Mononuclear cell (primary cell): ENCODE data around the gene DNAH11. TPM values are rescaled to one million over a fixed set of nuclear protein-coding genes. Genes with fewer than 3 reads are reported as not detected.
A peak's percentile ranks its signal among the peaks of the same experiment; 100 is the strongest.
"Not testable (repeated sequence)": the region's sequence is repeated elsewhere in the genome, so short reads cannot be mapped to it uniquely, and the experiment has no call there.

Experiments
- H3K27me3 ChIP-seq: 2 replicates; pipeline ENCODE4 v1.6.0; 2011; ENCODE audit warnings: low read length, control low read depth; ENCODE audit not compliant: insufficient read depth
- H3K4me1 ChIP-seq: 2 replicates; pipeline ENCODE4 v1.5.1; 2011; ENCODE audit warnings: mild to moderate bottlenecking, low read length, control low read depth; ENCODE audit not compliant: insufficient read depth
- H3K4me3 ChIP-seq: 2 replicates; pipeline ENCODE4 v1.5.1; 2011; ENCODE audit warnings: mild to moderate bottlenecking, low read length, moderate library complexity
- H3K9me3 ChIP-seq: 2 replicates; pipeline ENCODE4 v1.5.1; 2011; ENCODE audit warnings: low read depth, mild to moderate bottlenecking, control low read depth, low read length
- total RNA-seq: library from RNA; depleted of rRNA; stranded (reverse); fragments of >200 nt; gene quantifications from one replicate; pipeline ENCODE4 v1.2.3, GENCODE V29; 2012

DNAH11 gene
- total RNA-seq, 1 donor, result under 0.01 TPM

DNA sequence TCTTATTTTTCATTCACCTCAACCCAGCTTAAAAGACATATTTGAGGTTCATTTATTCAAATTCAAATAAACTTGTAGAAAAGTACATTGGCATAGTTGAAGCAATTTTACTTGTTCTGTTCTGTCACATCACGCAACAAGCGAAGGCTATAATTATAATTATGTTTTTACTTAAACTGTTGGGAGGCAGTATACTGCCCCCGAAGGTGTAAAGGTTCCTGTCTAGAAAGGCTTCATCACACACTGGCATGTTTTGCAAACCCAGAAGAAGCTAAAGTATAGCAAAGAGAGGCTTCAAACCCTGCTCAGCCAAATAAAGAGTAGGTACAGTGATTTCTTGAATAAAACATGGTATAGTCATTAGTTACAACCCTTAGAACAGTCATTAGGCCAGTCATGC lies 340.2 kb downstream of the DNAH11 start:
- H3K4me1 ChIP-seq, result no peaks in the 10 kb centered on the region
- no peak overlapping the region for H3K4me3 ChIP-seq
- H3K9me3 ChIP-seq, result no peaks in the 10 kb centered on the region
- no peaks in the 10 kb centered on the region for H3K27me3 ChIP-seq

DNA sequence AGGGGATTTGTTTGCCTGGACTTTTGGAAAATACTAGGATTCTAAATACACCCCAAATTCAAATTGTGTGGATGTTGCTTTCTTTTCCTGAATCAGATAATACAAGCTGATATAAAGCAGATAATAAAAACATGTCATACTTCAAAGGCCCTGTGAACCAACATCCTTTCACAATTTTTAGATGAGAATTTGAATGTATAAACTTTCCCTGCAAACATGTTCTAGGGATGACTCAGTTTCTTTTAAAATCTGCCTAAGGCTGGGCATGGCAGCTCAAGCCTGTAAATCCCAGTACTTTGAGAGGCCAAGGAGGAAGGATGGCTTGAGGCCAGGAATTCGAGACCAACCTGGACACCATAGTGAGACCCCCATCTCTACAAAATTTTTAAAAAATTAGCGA lies 340.7 kb downstream of the DNAH11 start:
- not testable (repeated sequence) for H3K27me3 ChIP-seq, H3K9me3 ChIP-seq, H3K4me1 ChIP-seq, H3K4me3 ChIP-seq

GRCh38 chr7:21884496-21884895 lies 341.7 kb downstream of the DNAH11 start:
- no peaks in the 10 kb centered on the region for H3K4me1 ChIP-seq
- H3K27me3 ChIP-seq, result no peaks in the 10 kb centered on the region
- no peaks in the 10 kb centered on the region for H3K9me3 ChIP-seq
- H3K4me3 ChIP-seq, result no peak overlapping the region

DNA sequence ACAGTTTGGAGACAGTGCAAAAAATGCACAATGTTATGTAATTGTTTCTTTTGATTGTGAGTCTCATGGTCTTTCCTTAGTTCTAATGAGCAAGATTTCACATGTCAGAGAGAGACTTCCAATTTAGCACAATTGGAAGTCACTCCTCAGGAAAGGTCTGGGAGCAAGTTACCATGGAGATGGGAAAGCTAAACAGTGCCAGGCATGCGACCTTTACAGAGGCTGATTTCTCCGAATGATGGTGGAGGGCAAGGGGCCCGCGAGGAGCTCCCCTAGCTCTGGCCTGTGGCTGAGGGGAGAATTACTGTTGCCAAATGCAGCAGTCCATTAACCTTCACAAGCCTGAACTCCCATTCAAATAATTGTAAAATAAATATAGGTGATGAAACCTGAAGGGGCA lies 343.6 kb downstream of the DNAH11 start:
- H3K4me3 ChIP-seq, result no peak overlapping the region
- no peaks in the 10 kb centered on the region for H3K9me3 ChIP-seq
- H3K27me3 ChIP-seq, result no peaks in the 10 kb centered on the region
- H3K4me1 ChIP-seq, result no peaks in the 10 kb centered on the region

DNA sequence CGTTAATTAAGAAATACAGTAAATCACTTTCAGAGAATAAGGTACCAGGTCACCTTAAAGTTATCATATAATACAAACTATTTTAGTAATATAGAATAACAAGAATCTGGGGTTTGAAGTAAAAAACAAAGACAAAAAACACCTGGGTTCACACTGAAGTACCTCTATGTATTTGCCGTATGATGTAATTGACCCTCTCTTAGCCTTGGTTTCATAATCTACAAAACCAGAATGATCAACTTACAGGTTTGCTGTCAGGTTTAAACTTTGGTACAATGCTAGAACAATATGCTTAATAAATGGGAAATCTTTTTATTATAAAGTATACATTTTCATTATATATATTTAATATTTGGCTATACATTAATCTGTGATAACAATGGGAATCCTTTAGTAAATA lies 344.5 kb downstream of the DNAH11 start:
- H3K27me3 ChIP-seq, result no peaks in the 10 kb centered on the region
- no peaks in the 10 kb centered on the region for H3K4me1 ChIP-seq
- no peak overlapping the region for H3K4me3 ChIP-seq
- H3K9me3 ChIP-seq, result no peaks in the 10 kb centered on the region

DNA sequence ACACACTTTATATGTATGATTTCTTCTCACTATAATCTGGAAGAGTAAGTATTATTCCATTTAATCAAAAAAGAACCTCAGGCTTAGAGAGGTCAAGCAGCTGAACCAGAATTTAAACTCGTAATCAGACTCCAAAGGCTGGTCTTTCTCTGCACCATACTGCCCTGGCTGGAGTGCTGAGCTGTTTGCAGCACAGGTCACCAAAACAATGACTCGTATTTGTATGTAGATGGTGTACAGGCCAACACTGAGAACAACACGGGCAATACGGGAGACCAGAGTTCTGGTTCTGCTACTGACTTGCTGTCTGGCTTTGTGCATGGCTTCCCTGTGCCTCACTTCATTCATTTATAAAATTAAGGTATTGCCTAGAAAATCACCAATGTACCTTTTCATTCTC lies 344.9 kb downstream of the DNAH11 start:
- Histone ChIP-seq H3K27me3 (no peaks in the 10 kb centered on the region), H3K4me1 (no peaks in the 10 kb centered on the region), H3K4me3 (no peak overlapping the region), H3K9me3 (no peaks in the 10 kb centered on the region)

DNA sequence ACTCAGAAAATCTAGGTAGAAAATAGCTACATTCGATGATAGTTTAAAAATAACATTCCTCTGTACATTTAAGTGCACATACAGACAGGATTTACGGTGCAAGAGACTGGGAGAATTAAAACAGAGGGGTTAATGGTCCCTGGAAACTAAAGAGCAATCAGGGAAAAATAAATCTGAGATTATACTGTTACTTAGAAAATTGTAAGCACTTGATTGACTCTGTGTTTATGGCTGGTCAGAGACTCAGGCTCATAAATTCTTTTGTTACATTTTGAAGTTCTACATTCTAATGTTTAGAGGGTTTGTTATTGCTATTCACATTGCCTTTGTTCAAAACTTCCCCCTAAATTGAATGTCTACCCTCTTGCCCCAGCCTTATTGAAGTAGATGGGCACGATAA lies 348.5 kb downstream of the DNAH11 start:
- Histone ChIP-seq H3K27me3 (no peaks in the 10 kb centered on the region), H3K4me1 (no peaks in the 10 kb centered on the region), H3K9me3 (no peaks in the 10 kb centered on the region)

GRCh38 chr7:21893401-21893800 lies 350.6 kb downstream of the DNAH11 start:
- Histone ChIP-seq H3K4me1 (peaks cover 19% of the 10 kb centered on the region), H3K9me3 (no peaks in the 10 kb centered on the region), H3K27me3 (no peaks in the 10 kb centered on the region), H3K4me3 (no peak overlapping the region)

More for the DNA sequence above, 348.5 kb downstream of the DNAH11 start:
- no peak overlapping the region for H3K4me3 ChIP-seq

- Histone ChIP-seq H3K4me1 (peaks cover 28% of the 10 kb centered on the region), H3K9me3 (no peaks in the 10 kb centered on the region), H3K27me3 (no peaks in the 10 kb centered on the region), H3K4me3 (peak overlapping the region; percentile 18)
Observed at GRCh38 chr7:21898265-21898930, 355.6 kb downstream of the DNAH11 start.

DNA sequence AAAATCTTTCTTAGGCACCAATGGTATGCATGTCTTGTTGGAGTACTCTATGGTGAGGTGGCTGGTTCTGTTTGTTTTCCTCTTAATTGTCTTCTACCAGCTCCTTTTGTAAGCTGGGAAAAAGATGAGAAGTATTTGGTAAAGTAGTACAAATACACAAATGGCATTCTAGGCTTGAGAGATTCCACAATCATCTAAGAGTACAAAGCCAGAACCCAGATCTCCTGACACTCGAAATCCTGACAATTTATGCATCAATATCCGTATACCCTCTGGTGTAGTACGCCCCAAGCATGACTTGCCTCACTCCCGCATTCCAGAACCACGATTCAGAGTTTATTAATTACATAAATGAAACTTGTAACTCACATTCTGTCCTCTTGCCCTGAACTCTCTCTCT lies 359.4 kb downstream of the DNAH11 start:
- Histone ChIP-seq H3K27me3 (no peaks in the 10 kb centered on the region), H3K9me3 (no peaks in the 10 kb centered on the region), H3K4me1 (peaks cover 21% of the 10 kb centered on the region), H3K4me3 (no peak overlapping the region)

GRCh38 chr7:21903020-21903786 lies 360.4 kb downstream of the DNAH11 start:
- Histone ChIP-seq H3K9me3 (no peaks in the 10 kb centered on the region), H3K4me1 (peaks cover 11% of the 10 kb centered on the region), H3K27me3 (no peaks in the 10 kb centered on the region), H3K4me3 (no peak overlapping the region)

DNA sequence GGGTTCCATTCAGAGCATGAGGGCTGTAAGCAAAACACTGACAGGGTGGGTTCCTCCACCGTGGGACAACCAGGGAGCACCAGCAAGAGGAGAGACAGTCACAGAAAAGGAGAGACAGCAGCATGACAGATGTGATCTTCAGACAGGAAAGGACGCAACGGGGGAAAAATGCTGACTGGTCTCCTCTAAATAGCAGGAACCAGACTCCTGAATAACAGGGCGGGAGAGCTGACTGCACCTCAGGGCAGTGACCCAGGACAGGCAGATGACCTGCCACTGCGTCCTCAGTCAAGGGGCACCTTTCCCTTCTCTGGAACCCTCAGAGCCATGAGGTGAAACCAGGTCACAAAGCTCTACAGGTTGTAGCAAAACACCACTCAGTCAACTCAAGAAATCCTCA lies 365.9 kb downstream of the DNAH11 start:
- Histone ChIP-seq H3K4me1 (peaks cover 6% of the 10 kb centered on the region), H3K27me3 (no peaks in the 10 kb centered on the region), H3K4me3 (no peak overlapping the region), H3K9me3 (no peaks in the 10 kb centered on the region)

- Histone ChIP-seq H3K4me3 (no peak overlapping the region), H3K9me3 (no peaks in the 10 kb centered on the region), H3K4me1 (peaks cover 11% of the 10 kb centered on the region), H3K27me3 (no peaks in the 10 kb centered on the region)
Observed at GRCh38 chr7:21910253-21910652, 367.4 kb downstream of the DNAH11 start.

DNA sequence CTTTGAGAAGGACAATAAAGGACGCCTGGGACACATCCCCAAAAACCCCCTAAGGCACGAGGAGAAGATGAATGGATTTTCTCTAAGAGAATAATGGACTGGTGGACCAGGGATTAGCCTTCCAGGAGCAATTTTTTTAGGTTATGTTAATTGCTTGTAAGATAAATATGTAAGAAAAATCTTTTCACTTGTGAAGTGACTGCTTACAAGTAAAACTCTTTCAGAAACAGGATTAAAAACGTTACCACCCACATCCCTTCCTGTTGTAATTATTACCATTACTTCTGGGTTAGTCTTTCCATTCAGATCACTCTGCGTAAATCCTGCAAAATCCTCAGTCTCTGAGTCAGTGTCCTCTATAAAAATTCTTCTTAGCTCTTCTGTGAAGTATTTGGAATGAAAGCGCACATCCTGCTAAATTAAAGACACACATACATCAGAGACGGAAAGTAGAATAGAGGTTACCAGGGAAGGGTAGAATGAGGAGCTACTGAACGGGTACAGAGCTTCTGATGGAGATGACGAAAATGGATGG lies 368.6 kb downstream of the DNAH11 start:
- Histone ChIP-seq H3K27me3 (no peaks in the 10 kb centered on the region), H3K4me3 (no peak overlapping the region), H3K4me1 (peaks cover 11% of the 10 kb centered on the region), H3K9me3 (no peaks in the 10 kb centered on the region)

DNA sequence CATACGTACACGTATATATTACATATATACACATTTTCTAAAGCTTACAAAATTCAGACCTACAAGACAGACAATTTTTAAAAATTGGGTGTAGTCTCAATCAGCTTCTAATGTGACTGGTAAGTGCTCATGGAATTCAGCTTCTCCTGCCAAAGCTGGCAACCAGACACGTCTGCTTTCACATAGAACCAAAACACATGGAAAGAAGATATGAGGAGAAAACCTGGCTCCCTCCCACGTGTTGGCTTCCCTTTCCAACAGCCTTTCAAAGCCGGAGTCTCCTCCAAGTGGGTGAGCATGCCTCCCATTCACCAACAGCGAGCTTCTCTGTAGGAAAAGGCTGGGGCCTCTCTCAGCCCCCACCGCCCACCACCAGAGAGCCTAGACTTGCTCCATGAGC lies 369.5 kb downstream of the DNAH11 start:
- H3K4me3 ChIP-seq, result no peak overlapping the region
- peaks cover 11% of the 10 kb centered on the region for H3K4me1 ChIP-seq
- H3K9me3 ChIP-seq, result no peaks in the 10 kb centered on the region
- H3K27me3 ChIP-seq, result no peaks in the 10 kb centered on the region
